ENCODE results near the gene SLC27A2.

Gene SLC27A2

DNA sequence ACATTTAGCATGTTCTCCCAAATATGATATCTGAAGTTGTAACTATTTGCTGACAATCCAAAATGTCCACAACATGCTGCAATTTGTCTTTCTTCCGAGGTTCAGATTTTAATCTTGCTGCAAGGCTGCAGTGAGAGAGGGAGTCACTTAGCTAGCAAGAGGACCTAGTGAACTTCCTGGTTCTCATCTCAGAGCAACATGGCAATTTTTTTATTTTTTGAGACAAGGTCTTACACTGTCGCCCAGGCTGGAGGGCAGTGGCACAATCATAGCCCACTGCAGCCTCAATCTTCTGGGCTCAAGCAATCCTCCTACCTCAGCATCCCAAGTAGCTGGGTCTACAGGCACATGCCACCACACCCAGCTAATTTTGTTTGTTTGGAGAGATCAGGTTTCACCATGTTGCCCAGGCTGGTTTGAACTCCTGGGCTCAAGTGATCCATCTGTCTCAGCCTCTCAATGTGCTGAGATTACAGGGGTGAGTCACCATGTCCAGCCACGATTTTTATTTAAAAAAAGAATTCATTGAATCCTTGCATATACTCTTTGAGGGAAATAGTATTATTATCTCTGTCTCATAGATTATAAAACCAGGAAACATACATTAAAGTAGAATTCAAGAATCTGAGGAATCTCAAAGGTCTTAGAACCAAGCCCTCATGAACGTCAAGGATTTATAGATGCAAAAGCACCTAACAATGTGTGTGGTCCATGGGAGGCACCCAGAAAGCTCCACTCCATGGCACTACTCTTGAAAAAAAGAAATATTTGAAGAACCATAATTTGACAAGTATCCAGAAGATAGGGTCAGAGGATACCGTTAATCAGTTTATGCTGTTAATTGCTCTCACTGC, 74.4 kb downstream of the SLC27A2 start:
- H3K4me2 ChIP-seq: peak overlapping the region in 1 of 11 experiments; percentile 58; a peak in 1 of 22 replicates
- peaks cover 0 to 41% (median 13%) of the 10 kb centered on the region in 10 experiments; a peak in 16 of 20 replicates for H3K4me1 ChIP-seq
- H3K9me3 ChIP-seq (replicated peaks in 1 of 11): no peaks in the 10 kb centered on the region
- no peaks in the 10 kb centered on the region for H3K27me3 ChIP-seq
- H3K27ac ChIP-seq: 0 out of 22 replicates have a peak overlapping the region, but pooled peaks of 1 of the 11 experiments have one; percentile 13
- H3K4me3 ChIP-seq: no peak overlapping the region
- no peak overlapping the region for H3K9ac ChIP-seq
- no peak for TF ChIP-seq Cebpa-rat (IDR thresholded peaks at IDR 0.05)
- no peaks in the 10 kb centered on the region for H4K20me1 ChIP-seq
- no peaks in the 10 kb centered on the region for H3K36me3 ChIP-seq

GRCh38 chr15:50257332-50257731, 75.3 kb downstream of the SLC27A2 start:
- no peak for TF ChIP-seq Cebpa-rat (IDR thresholded peaks at IDR 0.05)
- Histone ChIP-seq H3K27me3 (no peaks in the 10 kb centered on the region), H3K4me2 (peak overlapping the region in 4 of 11 experiments; percentile 9 to 58 (median 30); a peak in 5 of 22 replicates), H3K4me3 (no peak overlapping the region), H3K27ac (peak overlapping the region in 3 of 11 experiments; percentile 37 to 53 (median 51); a peak in 6 of 22 replicates), H4K20me1 (no peaks in the 10 kb centered on the region), H3K9me3 (replicated peaks in 1 of 11) (no peaks in the 10 kb centered on the region), H3K4me1 (peaks cover 5 to 46% (median 19%) of the 10 kb centered on the region in 10 experiments), H3K9ac (no peak overlapping the region), H3K36me3 (no peaks in the 10 kb centered on the region)

DNA sequence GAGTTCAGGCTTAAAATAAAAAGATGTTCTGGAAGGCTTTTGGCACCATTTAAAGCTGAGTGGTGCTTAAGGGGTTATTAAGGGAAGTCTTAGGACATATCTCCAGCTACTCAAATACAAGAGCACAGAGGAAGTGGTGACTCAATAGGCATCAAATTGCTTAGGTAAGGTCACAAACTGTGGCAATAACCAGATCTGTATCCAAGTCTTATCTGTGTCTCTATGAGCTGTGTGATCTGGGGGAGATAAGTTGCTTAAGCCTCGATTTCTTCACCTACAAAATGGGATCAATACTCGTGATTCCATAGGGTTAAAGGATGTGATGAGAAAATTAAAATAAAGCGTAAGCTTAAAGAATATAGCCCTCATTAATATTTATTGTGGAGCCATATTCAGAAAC, 75.9 kb downstream of the SLC27A2 start:
- TF ChIP-seq Cebpa-rat (IDR thresholded peaks at IDR 0.05): no peak
- no peak overlapping the region for H3K4me3 ChIP-seq
- H3K27ac ChIP-seq: peak overlapping the region in 4 of 11 experiments; percentile 17 to 62 (median 41); a peak in 6 of 22 replicates
- peaks cover 11 to 52% (median 25%) of the 10 kb centered on the region in 10 experiments for H3K4me1 ChIP-seq
- no peaks in the 10 kb centered on the region for H3K9me3 ChIP-seq (replicated peaks in 1 of 11)
- H3K4me2 ChIP-seq: peak overlapping the region in 5 of 11 experiments; percentile 24 to 57 (median 41); a peak in 8 of 22 replicates
- H4K20me1 ChIP-seq: no peaks in the 10 kb centered on the region
- no peaks in the 10 kb centered on the region for H3K36me3 ChIP-seq
- H3K9ac ChIP-seq: no peak overlapping the region
- H3K27me3 ChIP-seq: no peaks in the 10 kb centered on the region

GRCh38 chr15:50259276-50259675, 77.3 kb downstream of the SLC27A2 start:
- Histone ChIP-seq H3K27me3 (no peaks in the 10 kb centered on the region), H4K20me1 (no peaks in the 10 kb centered on the region), H3K9ac (no peak overlapping the region), H3K9me3 (replicated peaks in 1 of 11) (no peaks in the 10 kb centered on the region), H3K36me3 (no peaks in the 10 kb centered on the region), H3K4me1 (peaks cover 13 to 55% (median 28%) of the 10 kb centered on the region in 10 experiments), H3K27ac (no peak overlapping the region), H3K4me3 (no peak overlapping the region), H3K4me2 (no peak overlapping the region; a peak in 1 of 22 replicates)
- no peak for TF ChIP-seq Cebpa-rat (IDR thresholded peaks at IDR 0.05)

DNA sequence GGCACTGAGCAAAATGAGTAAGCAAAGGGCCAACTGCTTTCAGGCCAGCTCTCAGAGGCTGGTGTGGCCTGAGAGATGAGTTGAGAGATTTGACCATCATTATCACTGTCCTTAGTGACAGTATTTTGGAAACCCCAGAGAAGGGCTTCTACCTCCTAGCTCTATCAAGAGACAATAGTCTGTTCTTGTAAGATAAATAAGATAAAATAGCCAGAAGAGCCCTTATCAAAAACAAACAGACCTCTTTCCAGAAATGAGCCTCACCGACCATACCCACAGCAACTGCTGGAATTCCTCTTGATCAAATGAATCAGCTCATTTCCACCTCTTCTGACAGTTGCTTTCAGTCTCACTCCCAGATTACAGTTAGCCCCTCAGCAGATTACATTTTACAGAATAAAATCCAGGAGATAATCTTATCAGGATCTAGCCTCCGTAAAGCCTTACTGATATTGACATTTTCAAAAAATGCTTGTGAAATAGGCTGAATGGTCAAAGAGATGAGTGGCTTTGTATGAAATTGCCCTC, 79.0 kb downstream of the SLC27A2 start:
- no peak overlapping the region for H3K9ac ChIP-seq
- no peak overlapping the region for H3K4me3 ChIP-seq
- no peaks in the 10 kb centered on the region for H4K20me1 ChIP-seq
- TF ChIP-seq Cebpa-rat (IDR thresholded peaks at IDR 0.05): no peak
- H3K36me3 ChIP-seq: no peaks in the 10 kb centered on the region
- H3K27me3 ChIP-seq: no peaks in the 10 kb centered on the region
- H3K4me2 ChIP-seq: peak overlapping the region in 10 of 11 experiments; percentile 24 to 54 (median 33); a peak in 10 of 22 replicates
- peak overlapping the region in 1 of 11 experiments; percentile 4; a peak in 2 of 22 replicates for H3K27ac ChIP-seq
- no peaks in the 10 kb centered on the region for H3K9me3 ChIP-seq (replicated peaks in 1 of 11)
- peaks cover 13 to 55% (median 28%) of the 10 kb centered on the region in 10 experiments for H3K4me1 ChIP-seq

- Histone ChIP-seq H3K36me3 (no peaks in the 10 kb centered on the region), H3K27me3 (no peaks in the 10 kb centered on the region), H3K9me3 (replicated peaks in 1 of 11) (peaks cover 0 to 5% (median under 1%) of the 10 kb centered on the region in 11 experiments; a peak in 5 of 22 replicates), H3K27ac (peak overlapping the region in 7 of 11 experiments; percentile 30 to 59 (median 43); a peak in 10 of 22 replicates), H3K4me1 (peaks cover 13 to 46% (median 28%) of the 10 kb centered on the region in 10 experiments), H3K9ac (no peak overlapping the region; a peak in 1 of 22 replicates), H3K4me3 (no peak overlapping the region), H3K4me2 (peak overlapping the region; percentile 49 to 83 (median 65)), H4K20me1 (no peaks in the 10 kb centered on the region)
- no peak for TF ChIP-seq Cebpa-rat (IDR thresholded peaks at IDR 0.05)
Measured at GRCh38 chr15:50261981-50262380, 80.0 kb downstream of the SLC27A2 start.

- H4K20me1 ChIP-seq: no peaks in the 10 kb centered on the region
- H3K4me3 ChIP-seq: no peak overlapping the region
- H3K36me3 ChIP-seq: no peaks in the 10 kb centered on the region
- no peak overlapping the region; a peak in 2 of 22 replicates for H3K9ac ChIP-seq
- H3K4me1 ChIP-seq: peaks cover 13 to 41% (median 27%) of the 10 kb centered on the region in 10 experiments
- peak overlapping the region in 8 of 11 experiments; percentile 13 to 59 (median 43); a peak in 10 of 22 replicates for H3K27ac ChIP-seq
- H3K4me2 ChIP-seq: peak overlapping the region; percentile 49 to 83 (median 65)
- H3K9me3 ChIP-seq (replicated peaks in 1 of 11): peaks cover 0 to 10% (median 6%) of the 10 kb centered on the region in 11 experiments; a peak in 11 of 22 replicates
- H3K27me3 ChIP-seq: no peaks in the 10 kb centered on the region
- no peak for TF ChIP-seq Cebpa-rat (IDR thresholded peaks at IDR 0.05)
Measured at GRCh38 chr15:50262533-50262932, 80.5 kb downstream of the SLC27A2 start.

GRCh38 chr15:50265620-50266019, 83.6 kb downstream of the SLC27A2 start, which contains the start of gene HDC:
Gene HDC, minus strand, starts transcription at chr15:50265726. Its CDS starts 103 bp downstream, at chr15:50265623.
- Histone ChIP-seq H3K27ac (no peak within 1 kb of the TSS), H3K9ac (no peak within 1 kb of the TSS), H3K4me3 (no peak within 1 kb of the TSS), H3K27me3 (no peaks in the 10 kb centered on the region), H4K20me1 (no peaks in the 10 kb centered on the region), H3K9me3 (replicated peaks in 1 of 11) (peaks cover 0 to 18% (median 9%) of the 10 kb centered on the region in 11 experiments; a peak in 11 of 22 replicates), H3K4me2 (no peak within 1 kb of the TSS), H3K36me3 (no peaks in the 10 kb centered on the region), H3K4me1 (peaks cover 13 to 21% (median 18%) of the 10 kb centered on the region in 10 experiments)
- no peak for TF ChIP-seq Cebpa-rat (IDR thresholded peaks at IDR 0.05)

DNA sequence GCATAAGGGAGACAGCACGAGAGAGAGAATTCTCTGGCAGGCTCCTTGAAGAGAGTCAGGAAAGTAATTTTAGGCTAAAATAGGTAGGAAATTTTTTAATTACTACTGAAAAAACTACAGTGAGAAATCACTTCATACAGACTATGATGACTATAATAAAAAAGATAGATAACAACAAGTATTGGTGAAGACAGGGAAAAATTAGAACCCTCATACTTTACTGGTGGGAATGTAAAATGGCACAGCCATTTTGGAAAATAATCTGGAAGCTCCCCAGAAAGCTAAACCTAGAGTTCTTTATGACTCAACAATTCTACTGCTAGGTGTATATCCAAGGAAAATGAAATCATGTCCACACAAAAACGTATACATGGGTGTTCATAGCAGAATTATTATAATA, 85.6 kb downstream of the SLC27A2 start:
- Histone ChIP-seq H3K9ac (no peak overlapping the region), H3K9me3 (replicated peaks in 1 of 11) (peaks cover 0 to 18% (median 9%) of the 10 kb centered on the region in 11 experiments; a peak in 11 of 22 replicates), H3K36me3 (no peaks in the 10 kb centered on the region), H3K27ac (no peak overlapping the region), H3K4me1 (peaks cover 5 to 7% (median 6%) of the 10 kb centered on the region in 10 experiments), H4K20me1 (no peaks in the 10 kb centered on the region), H3K4me3 (no peak overlapping the region), H3K4me2 (no peak overlapping the region), H3K27me3 (no peaks in the 10 kb centered on the region)
- no peak for TF ChIP-seq Cebpa-rat (IDR thresholded peaks at IDR 0.05)
